Right renal pelvis (tissue), 4 donors: Measurements from ENCODE around the gene EXOC3L1. TPM values are rescaled to one million over a fixed set of nuclear protein-coding genes. Genes with fewer than 3 reads are reported as not detected.

Source experiments
- DNase-seq, 4 donors: peaks; one replicate each; pipeline ENCODE4 v3.0.0-alpha.2; 2013; ENCODE audit warnings: low read depth in 4 of 4, low spot score in 3 of 4, missing footprints in 1 of 4
- polyA plus RNA-seq, 4 donors: library from polyadenylated mRNA; unstranded; fragments of 120-200 nt; gene quantifications; one replicate each; pipeline ENCODE4 v1.2.1, GENCODE V29; 2013; ENCODE audit not compliant: insufficient read length in 4 of 4

Gene EXOC3L1
- polyA plus RNA-seq, 4 donors = 4.6 to 7.8 (median 5.3) TPM

GRCh38 chr16:67223992-67224391 is 34.1 kb upstream of the EXOC3L1 start:
- no peak for DNase-seq

- no peak for DNase-seq
These were observed 26.9 kb upstream of the EXOC3L1 start for GRCh38 chr16:67216612-67217490.

- DNase-seq = no peak
These were observed 25.8 kb upstream of the EXOC3L1 start for GRCh38 chr16:67215706-67216105.

- DNase-seq = no peak
These were observed 23.5 kb upstream of the EXOC3L1 start for GRCh38 chr16:67213197-67214019.

GRCh38 chr16:67212766-67213165 is 22.8 kb upstream of the EXOC3L1 start:
- DNase-seq = no peak

- no peak for DNase-seq
These were observed 21.7 kb upstream of the EXOC3L1 start for GRCh38 chr16:67211674-67212073.

GRCh38 chr16:67210069-67210937 is 20.4 kb upstream of the EXOC3L1 start:
- DNase-seq = no peak

- no peak for DNase-seq
These were observed 19.6 kb upstream of the EXOC3L1 start for GRCh38 chr16:67209565-67209964.

- DNase-seq = no peak
These were observed 18.4 kb upstream of the EXOC3L1 start for GRCh38 chr16:67208154-67208896.

GRCh38 chr16:67207249-67208091 is 17.5 kb upstream of the EXOC3L1 start:
- DNase-seq = no peak

- DNase-seq = no peak
These were observed 16.9 kb upstream of the EXOC3L1 start for GRCh38 chr16:67206838-67207248.

GRCh38 chr16:67206129-67206837 is 16.3 kb upstream of the EXOC3L1 start:
- no peak for DNase-seq

- no peak for DNase-seq
These were observed 14.1 kb upstream of the EXOC3L1 start for GRCh38 chr16:67204076-67204475.

GRCh38 chr16:67202956-67203493 is 13.1 kb upstream of the EXOC3L1 start:
- no peak for DNase-seq

- DNase-seq = no peak
These were observed 12.5 kb upstream of the EXOC3L1 start for GRCh38 chr16:67202426-67202825.

- no peak for DNase-seq
These were observed 11.7 kb upstream of the EXOC3L1 start for GRCh38 chr16:67201411-67202345.

- DNase-seq = no peak
These were observed 10.6 kb upstream of the EXOC3L1 start for GRCh38 chr16:67200491-67200890.
